ENCODE data around the gene CDK14.

CDK14 gene

GRCh38 chr7:91248996-91249395 lies 652.9 kb downstream of the CDK14 start:
- DNase-seq = no peak

DNA sequence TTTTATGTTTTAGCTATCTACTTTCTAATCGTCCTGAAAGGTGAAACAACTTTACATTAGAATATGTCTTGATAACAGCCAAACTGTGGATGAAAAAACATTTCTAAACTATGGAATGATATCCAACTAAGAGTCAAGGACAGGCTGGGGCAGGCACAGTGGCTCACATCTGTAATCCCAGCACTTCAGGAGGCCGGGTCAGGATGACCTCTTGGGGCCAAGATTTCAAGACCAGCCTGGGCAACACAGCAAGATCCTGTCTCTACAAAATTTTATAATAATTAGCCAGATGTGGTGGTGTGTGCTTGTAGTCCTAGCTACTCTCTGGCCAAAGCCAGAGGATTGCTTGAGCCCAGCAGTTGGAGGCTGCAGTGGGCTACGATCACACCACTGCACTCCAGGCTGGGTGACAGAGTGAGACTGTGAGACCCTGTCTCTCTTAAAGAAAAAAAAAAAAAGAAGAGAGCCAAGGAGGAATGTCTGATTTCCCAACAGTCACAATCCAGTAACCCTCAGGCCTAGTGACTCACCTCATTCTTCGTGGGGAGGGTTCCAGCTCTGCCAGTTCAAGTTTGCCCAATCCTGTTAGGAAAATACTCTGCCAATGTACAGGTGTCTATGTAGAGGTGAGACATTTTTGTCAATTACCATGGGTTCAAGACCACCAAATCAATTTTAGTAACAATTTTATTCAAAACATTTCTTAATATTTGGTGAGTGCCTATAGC lies 653.5 kb downstream of the CDK14 start:
- no peak for DNase-seq

DNA sequence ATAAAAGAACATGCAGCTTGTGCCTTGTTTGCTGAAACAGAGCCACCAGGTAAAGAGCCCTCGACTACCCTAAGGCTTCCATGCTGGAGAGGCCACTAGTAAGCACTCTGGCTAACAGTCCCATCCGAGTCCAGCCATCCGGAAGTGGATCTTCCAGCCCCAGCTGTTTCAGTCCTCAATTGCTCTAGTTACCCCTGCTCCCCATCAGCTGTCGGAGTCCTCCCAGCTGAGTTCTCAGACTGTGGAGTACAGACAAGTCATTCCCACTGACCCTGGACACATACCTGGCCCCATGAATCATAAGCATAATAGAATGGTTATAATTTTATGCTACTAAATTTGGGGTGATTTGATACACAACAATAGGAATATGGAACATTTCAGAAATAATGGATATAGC lies 654.6 kb downstream of the CDK14 start:
- no peak for DNase-seq

DNA sequence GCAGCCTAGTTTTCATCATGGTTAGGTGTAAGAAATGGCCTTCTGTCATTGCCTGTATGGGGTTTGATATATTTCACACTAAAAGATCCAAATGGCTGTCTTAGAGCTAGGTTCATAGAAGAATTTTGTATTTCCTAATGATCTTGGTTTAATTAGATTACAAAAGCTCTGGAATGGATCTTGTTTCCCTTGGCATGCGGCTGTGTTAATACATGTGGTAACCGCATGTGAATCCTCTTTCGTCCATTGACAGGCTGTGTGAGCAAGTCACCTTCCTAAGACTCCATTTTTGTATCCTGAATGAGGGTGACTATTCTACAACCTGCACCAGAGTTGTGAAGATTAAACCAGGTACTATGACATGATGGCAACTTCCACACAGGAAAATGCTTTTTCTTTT lies 655.8 kb downstream of the CDK14 start:
- DNase-seq = no peak
